GM21526 (cell line): ENCODE results near the gene NT5DC2.

Source experiments
- ATAC-seq: cut with Tn5 transposase; IDR thresholded peaks from one replicate; pipeline ENCODE4 v1.9.1; 2021; ENCODE audit warnings: moderate library complexity; ENCODE audit not compliant: unreplicated experiment, low FRiP score

The NT5DC2 gene

GRCh38 chr3:52525680-52526561 lies 7.7 kb downstream of the NT5DC2 start:
- no peak for ATAC-seq

- no peak for ATAC-seq
Observed at GRCh38 chr3:52524752-52525679, 8.6 kb downstream of the NT5DC2 start.

- no peak for ATAC-seq
Observed at GRCh38 chr3:52524258-52524751, 9.4 kb downstream of the NT5DC2 start.

- no peak for ATAC-seq
Observed at GRCh38 chr3:52523386-52524257, 10.0 kb downstream of the NT5DC2 start.

- ATAC-seq, result no peak
Observed at GRCh38 chr3:52522651-52523251, 10.9 kb downstream of the NT5DC2 start.

GRCh38 chr3:52521881-52522650 lies 11.6 kb downstream of the NT5DC2 start:
- ATAC-seq, result no peak

- ATAC-seq, result no peak
Observed at GRCh38 chr3:52521488-52521824, 12.2 kb downstream of the NT5DC2 start.

- no peak for ATAC-seq
Observed at GRCh38 chr3:52520716-52521487, 12.8 kb downstream of the NT5DC2 start.

GRCh38 chr3:52520141-52520667 lies 13.5 kb downstream of the NT5DC2 start:
- no peak for ATAC-seq

GRCh38 chr3:52519445-52520140 lies 14.1 kb downstream of the NT5DC2 start:
- no peak for ATAC-seq

- no peak for ATAC-seq
Observed at GRCh38 chr3:52518723-52519444, 14.8 kb downstream of the NT5DC2 start.

- no peak for ATAC-seq
Observed at GRCh38 chr3:52517796-52518722, 15.6 kb downstream of the NT5DC2 start.

GRCh38 chr3:52516509-52517195 lies 17.0 kb downstream of the NT5DC2 start:
- ATAC-seq, result no peak

- no peak for ATAC-seq
Observed at GRCh38 chr3:52515192-52515591, 18.5 kb downstream of the NT5DC2 start.

- no peak for ATAC-seq
Observed at GRCh38 chr3:52514576-52514975, 19.1 kb downstream of the NT5DC2 start.
